Activated naive CD8-positive, alpha-beta T cell treated with anti-CD3 and anti-CD28 coated beads, Interleukin-2, amount 50 U/mL, for 16 hours (primary cell): ENCODE data around the gene DOK6.

Experiments used
- DNase-seq: peaks from one replicate; pipeline ENCODE4 v3.0.0-alpha.2; 2020; ENCODE audit warnings: low read depth, low spot score

DOK6 gene

DNA sequence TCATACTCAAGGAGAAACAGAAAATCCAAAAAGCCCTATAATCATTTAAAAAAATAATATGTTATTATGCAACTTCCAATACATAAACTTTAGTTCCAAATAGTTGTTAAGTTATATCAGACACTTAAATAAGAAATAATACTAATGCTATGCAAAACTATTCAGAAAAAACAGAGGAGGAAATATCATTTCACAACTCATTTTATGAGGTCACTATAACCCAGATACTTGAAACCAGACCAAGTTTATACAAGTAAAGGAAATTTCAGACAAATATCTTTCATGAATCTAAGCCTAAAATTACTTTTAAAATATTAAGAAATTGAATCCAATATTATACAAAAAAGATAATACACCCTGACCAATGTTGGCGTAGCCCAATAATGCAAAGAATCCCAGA is 286.2 kb downstream of the DOK6 start:
- DNase-seq: no peak

- no peak for DNase-seq
These were observed 288.6 kb downstream of the DOK6 start for GRCh38 chr18:69689121-69689759.

GRCh38 chr18:69691008-69691760 is 290.5 kb downstream of the DOK6 start:
- no peak for DNase-seq

GRCh38 chr18:69697069-69697468 is 296.4 kb downstream of the DOK6 start:
- DNase-seq: no peak

DNA sequence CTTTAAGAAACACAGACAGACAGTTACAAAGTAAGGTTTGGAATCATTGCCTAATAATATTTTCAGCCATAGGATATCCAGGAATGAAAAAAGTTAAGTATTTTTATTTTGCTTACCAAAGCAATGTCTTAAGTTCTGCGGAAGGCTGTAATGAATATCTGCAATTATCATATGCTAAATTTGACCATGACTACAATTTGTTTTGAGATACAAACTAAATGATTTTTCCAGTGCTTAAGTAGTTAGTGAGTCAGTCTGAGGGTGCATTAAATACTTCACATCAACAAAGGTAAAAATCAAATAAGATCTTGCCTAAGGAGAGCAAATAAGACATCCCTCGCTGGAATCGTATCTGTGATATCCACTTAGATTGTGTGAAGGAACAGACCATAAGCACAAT is 297.0 kb downstream of the DOK6 start:
- no peak for DNase-seq

- DNase-seq: no peak
These were observed 300.6 kb downstream of the DOK6 start for GRCh38 chr18:69701305-69701704.

DNA sequence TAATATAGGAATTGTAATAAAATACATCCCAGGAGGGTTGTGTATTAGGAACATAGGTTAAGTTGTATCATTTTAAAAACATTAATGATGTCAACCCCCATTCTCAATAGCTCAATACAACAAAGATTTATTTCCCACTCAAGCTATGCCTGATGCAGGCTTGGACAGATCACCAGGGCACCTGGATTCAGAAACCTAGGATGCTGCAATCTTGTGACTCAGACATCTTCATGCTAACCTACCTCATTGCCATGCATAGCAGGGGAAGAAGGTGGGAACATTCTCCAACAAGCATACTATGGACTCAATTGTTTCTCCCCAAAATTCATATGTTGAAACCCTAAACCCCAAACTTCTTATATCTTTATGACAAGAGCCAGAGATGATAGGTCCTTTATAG is 302.8 kb downstream of the DOK6 start:
- DNase-seq: no peak

DNA sequence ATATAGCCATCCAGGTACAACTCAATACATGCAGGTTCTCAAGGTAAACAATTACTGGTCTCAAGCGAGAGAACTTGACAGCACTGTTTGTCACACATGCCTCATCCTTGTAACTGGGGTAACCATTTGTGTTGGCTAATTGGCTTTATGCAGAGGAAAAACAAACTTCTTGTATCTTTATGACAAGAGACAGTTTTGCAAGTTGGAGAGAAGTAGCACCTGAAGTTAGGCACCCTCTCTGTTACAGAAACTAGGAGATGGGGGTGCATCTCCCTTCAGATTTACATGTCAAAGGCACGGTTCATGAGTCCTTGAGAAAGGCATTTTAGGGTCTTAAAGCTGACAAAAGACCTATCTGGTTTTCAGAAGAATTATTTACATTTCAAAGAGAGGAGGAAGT is 305.3 kb downstream of the DOK6 start:
- no peak for DNase-seq

GRCh38 chr18:69708844-69709243 is 308.2 kb downstream of the DOK6 start:
- DNase-seq: no peak

DNA sequence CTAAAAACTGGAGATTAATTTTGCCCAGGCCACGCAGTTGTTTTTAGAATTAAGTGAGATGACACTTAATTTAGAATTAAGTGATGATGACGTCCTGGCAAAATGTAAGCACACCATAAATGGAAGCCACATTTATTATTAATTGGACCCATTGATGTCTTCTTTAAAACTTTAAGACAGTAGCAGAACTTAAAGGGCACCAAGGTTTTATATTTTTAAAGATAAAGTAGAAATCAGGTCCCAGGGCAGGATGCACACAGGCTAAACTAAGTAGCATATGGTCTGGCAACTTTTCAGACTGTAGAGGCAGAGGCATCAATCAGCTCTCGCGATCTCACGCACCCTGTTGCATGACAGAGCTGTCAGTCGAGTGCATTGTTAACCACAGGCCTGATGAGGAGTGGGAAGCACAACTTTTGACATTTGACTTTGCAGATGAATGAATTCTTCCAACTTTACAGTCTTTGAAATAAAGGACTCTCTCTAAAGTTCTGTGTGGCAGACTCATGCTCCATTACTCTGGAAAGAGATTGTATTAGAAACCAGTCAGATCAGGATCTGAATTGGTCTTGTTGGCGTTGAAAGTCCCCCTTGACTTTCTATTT is 314.6 kb downstream of the DOK6 start:
- no peak for DNase-seq

DNA sequence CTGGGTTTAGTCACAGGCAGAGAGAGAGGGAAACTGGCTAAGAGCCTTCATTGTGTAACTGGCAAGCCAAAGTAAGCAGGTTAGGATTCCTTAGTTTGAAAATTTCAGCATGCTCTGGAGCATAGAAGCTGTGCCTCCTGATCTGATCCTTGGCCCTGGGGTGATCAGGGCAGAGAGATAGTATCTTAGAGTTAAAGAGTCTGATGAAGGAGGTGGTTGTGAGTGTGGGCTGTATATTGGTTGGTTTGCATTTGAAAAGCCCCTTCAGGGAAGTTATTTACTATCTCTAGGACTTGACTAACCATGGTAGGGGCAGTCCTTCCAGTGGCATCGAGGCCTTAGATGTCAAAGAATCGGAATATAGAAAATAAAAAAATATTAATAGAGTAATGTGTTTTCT is 316.9 kb downstream of the DOK6 start:
- DNase-seq: no peak

- DNase-seq: no peak
These were observed 318.3 kb downstream of the DOK6 start for GRCh38 chr18:69718912-69719547.

- no peak for DNase-seq
These were observed 319.7 kb downstream of the DOK6 start for GRCh38 chr18:69720422-69720821.

DNA sequence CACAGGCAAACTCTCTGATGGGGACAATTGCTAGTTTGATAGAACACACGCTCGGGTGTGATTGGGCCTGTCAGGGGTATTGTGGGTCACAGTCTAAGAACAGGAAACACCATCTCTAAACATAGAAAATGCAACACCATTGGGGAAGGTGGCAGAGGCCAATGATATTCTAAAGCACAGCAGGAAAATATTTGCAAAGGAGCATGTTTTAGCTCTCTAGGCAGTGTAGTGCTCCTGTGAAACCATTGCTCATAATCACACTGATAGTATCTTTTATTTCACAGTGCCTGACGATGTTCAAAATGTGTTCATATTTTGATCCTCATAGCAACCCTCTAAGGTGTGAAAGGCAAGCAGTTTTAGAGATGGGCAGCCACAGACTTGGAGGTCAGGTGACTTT is 322.7 kb downstream of the DOK6 start:
- DNase-seq: no peak

DNA sequence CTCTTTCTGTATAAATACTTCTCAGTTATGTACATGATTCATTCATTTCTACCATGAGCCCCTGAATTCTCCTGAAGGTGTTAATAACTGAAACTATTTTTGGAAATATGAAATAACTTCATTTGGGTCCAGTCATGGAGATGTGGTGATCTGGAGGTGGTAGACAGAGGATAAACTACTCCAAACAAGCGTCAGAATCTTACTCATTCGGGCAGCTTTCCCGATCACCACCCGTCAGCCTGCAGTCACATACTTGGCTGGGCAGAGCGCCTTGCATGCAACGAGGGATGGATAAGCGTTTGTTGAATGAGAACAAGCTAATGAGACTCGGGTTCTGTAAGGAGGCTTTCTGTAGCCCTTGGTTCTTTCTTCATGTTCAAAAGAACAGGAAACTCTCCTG is 324.3 kb downstream of the DOK6 start:
- DNase-seq: no peak

- no peak for DNase-seq
These were observed 325.3 kb downstream of the DOK6 start for GRCh38 chr18:69725855-69726508.

DNA sequence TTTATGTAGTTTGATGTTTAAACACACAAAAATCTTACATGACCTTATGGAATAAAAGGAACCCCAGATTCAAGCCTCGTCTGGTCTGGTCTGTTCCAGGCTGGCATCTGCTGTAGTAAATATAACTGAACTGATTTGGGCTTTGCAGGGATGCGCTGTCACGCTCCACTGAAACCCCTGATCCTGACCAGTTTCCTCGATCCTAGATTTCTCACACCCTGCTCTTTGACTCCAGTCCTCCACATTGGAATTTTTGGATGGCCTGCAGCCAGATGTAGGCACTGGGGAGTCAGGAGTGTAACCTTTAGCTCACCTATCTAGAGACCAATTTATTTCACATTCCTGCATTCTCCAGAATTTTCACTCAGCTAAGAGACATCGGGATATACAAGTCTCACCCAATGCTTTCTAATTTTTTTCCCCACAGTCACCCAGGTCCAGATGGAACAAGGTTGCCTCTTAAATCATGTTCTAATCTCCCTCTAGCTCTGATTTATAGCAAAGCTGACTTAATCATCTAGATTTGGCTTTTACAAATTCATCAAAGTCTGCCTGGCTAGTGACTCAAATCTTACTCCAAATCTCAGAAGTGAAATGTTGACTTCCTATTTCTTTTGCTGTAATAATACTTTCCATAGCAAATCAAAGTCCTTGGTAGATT is 327.4 kb downstream of the DOK6 start:
- no peak for DNase-seq

DNA sequence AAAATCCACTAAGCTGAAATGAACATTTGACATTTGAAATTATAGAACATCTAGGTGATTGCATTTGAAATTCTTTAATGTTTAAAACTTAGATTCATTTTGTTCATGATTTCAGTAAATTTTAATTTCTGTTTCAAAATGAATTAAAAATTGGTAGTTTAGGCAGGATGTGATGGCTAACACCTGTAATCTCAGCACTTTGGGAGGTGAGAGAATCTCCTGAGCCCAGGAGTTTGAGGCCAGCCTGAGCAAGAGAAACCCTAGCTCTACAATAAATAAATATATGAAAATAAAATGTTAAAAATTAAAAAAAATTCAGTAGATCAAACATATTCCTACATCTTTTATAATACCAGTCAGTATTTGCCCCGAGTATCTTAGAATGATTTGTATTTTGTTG is 330.0 kb downstream of the DOK6 start:
- DNase-seq: no peak

DNA sequence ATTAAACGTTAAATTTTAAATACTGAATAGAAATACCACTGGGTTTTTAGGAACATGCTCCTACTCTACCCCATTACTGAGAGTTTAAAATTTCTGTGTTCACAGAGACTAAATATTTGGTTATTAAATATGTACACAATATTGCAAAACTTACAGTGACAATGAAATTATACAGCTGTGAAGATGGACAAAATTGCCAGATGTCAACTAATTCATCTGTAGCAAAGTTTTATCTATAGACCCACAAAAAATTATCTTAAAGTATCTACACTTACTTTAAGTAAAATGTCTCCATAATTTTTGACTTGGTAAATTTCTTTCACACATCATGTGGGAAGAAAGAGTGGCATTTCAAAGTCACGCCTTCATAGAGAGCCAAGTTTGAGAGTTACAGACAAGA is 333.8 kb downstream of the DOK6 start:
- no peak for DNase-seq

GRCh38 chr18:69736730-69737129 is 336.0 kb downstream of the DOK6 start:
- DNase-seq: no peak

DNA sequence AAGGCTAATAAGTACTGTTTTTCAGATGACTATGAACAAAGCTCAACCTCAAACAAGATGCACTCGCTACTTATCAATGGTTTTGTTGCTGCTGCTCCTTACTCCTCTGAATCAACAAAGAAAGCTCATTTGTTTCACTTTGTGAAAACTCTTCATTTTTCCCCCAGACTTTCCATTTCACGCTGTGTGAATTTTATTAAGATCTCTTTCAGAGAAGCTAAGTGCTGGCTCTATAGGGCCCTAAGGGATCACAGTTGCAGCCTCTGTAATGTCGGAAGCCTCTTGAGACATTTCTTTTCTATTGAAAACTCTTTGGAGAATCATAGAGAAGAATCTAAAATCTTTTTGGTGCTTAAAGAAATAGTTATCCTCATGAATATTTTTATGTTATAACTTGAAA is 337.2 kb downstream of the DOK6 start:
- DNase-seq: no peak

- DNase-seq: no peak
These were observed 346.7 kb downstream of the DOK6 start for GRCh38 chr18:69747388-69747787.
